OCI-LY1 (cell line): ENCODE data around the gene CDK11B.

Experiments
- H2AFZ ChIP-seq: fragments of 200-600 bp; sonication (generic), shearing (Covaris generic); 2 replicates; pipeline ENCODE4 v1.6.0; 2014; ENCODE audit warnings: antibody characterized with exemption, mild to moderate bottlenecking, low read length
- H3F3A ChIP-seq: fragments of 200-600 bp; sonication (generic), shearing (Covaris generic); 2 replicates; pipeline ENCODE4 v1.6.0; 2014; ENCODE audit warnings: mild to moderate bottlenecking, antibody characterized with exemption, low read length, moderate library complexity; ENCODE audit not compliant: insufficient read depth
- H3K27ac ChIP-seq: fragments of 200-600 bp; sonication (generic); 2 replicates; pipeline ENCODE4 v1.5.1; 2014; ENCODE audit warnings: low read length, mixed run types, mild to moderate bottlenecking, low read depth; ENCODE audit not compliant: poor library complexity, severe bottlenecking
- H3K27me3 ChIP-seq: fragments of 200-600 bp; sonication (generic); 2 replicates; pipeline ENCODE4 v1.6.0; 2014; ENCODE audit warnings: antibody characterized with exemption, mild to moderate bottlenecking, low read length, moderate library complexity; ENCODE audit not compliant: insufficient read depth
- H3K36me3 ChIP-seq: fragments of 200-600 bp; sonication (generic); 2 replicates; pipeline ENCODE4 v1.6.1; 2014; ENCODE audit warnings: mild to moderate bottlenecking, antibody characterized with exemption, low read length, moderate library complexity, mixed read lengths; ENCODE audit not compliant: insufficient read depth
- H3K4me1 ChIP-seq: fragments of 200-600 bp; sonication (generic); 2 replicates; pipeline ENCODE4 v1.5.1; 2014; ENCODE audit warnings: mild to moderate bottlenecking, low read length, moderate library complexity; ENCODE audit not compliant: insufficient read depth, severe bottlenecking
- H3K4me2 ChIP-seq: fragments of 200-600 bp; sonication (generic), shearing (Covaris generic); 2 replicates; pipeline ENCODE4 v1.6.1; 2014; ENCODE audit warnings: low read length
- H3K4me3 ChIP-seq: fragments of 200-600 bp; sonication (generic); 2 replicates; pipeline ENCODE4 v1.5.1; 2014; ENCODE audit warnings: low read length, low read depth, mild to moderate bottlenecking, mixed read lengths; ENCODE audit not compliant: poor library complexity, severe bottlenecking
- H3K79me2 ChIP-seq: fragments of 200-600 bp; shearing (Covaris generic); 2 replicates; pipeline ENCODE4 v1.6.1; 2016; ENCODE audit warnings: mixed run types, low read length, mixed read lengths; ENCODE audit not compliant: insufficient read depth
- H3K9ac ChIP-seq: fragments of 200-600 bp; sonication (generic), shearing (Covaris generic); 2 replicates; pipeline ENCODE4 v1.6.1; 2014; ENCODE audit warnings: mild to moderate bottlenecking, low read length, mixed read lengths
- H3K9me2 ChIP-seq: fragments of 200-600 bp; sonication (generic), shearing (Covaris generic); 2 replicates; pipeline ENCODE4 v1.6.1; 2014; ENCODE audit warnings: low read depth, mild to moderate bottlenecking, low read length, mixed read lengths
- H3K9me3 ChIP-seq: fragments of 200-600 bp; shearing (Covaris generic); 2 replicates; pipeline ENCODE4 v1.6.1; 2014; ENCODE audit warnings: low read length, mixed read lengths
- H4K20me1 ChIP-seq: fragments of 200-600 bp; sonication (generic), shearing (Covaris generic); 2 replicates; pipeline ENCODE4 v1.6.0; 2016; ENCODE audit warnings: mild to moderate bottlenecking, low read length; ENCODE audit not compliant: insufficient read depth
- CTCF ChIP-seq: fragments of 200-600 bp; sonication (generic), shearing (Covaris generic); IDR thresholded peaks from 2 replicates; pipeline ENCODE4 v1.5.1; 2017; ENCODE audit warnings: mild to moderate bottlenecking, antibody characterized with exemption, low read length, moderate library complexity, mixed read lengths
- EZH2 ChIP-seq: fragments of 200-600 bp; sonication (generic), shearing (Covaris generic); IDR thresholded peaks from 2 replicates; pipeline ENCODE4 v1.8.0; 2017; ENCODE audit warnings: borderline replicate concordance, mixed run types, mild to moderate bottlenecking, antibody characterized with exemption, low read length, moderate library complexity, mixed read lengths

CDK11B gene

GRCh38 chr1:1672181-1672965, 13.6 kb upstream of the CDK11B start:
- no peak overlapping the region for H3K27ac ChIP-seq
- H3K79me2 ChIP-seq: no peaks in the 10 kb centered on the region
- no peak for TF ChIP-seq EZH2
- TF ChIP-seq CTCF: no peak
- no peak overlapping the region for H2AFZ ChIP-seq
- H3K4me1 ChIP-seq: peaks cover 14% of the 10 kb centered on the region
- H4K20me1 ChIP-seq: no peaks in the 10 kb centered on the region
- no peaks in the 10 kb centered on the region for H3K9me2 ChIP-seq
- no peaks in the 10 kb centered on the region for H3K9me3 ChIP-seq
- no peaks in the 10 kb centered on the region for H3F3A ChIP-seq
- no peak overlapping the region for H3K4me2 ChIP-seq
- H3K9ac ChIP-seq: no peak overlapping the region
- no peaks in the 10 kb centered on the region for H3K27me3 ChIP-seq
- H3K4me3 ChIP-seq: no peak overlapping the region
- peaks cover 24% of the 10 kb centered on the region; the same call in 1 of the 2 replicates for H3K36me3 ChIP-seq

- H4K20me1 ChIP-seq: no peaks in the 10 kb centered on the region
- H3K36me3 ChIP-seq: peaks cover 24% of the 10 kb centered on the region; the same call in 1 of the 2 replicates
- H2AFZ ChIP-seq: no peak overlapping the region
- no peaks in the 10 kb centered on the region for H3K27me3 ChIP-seq
- no peak overlapping the region for H3K9ac ChIP-seq
- H3K27ac ChIP-seq: no peak overlapping the region
- no peak for TF ChIP-seq CTCF
- TF ChIP-seq EZH2: no peak
- no peaks in the 10 kb centered on the region for H3K9me3 ChIP-seq
- no peaks in the 10 kb centered on the region for H3F3A ChIP-seq
- H3K4me2 ChIP-seq: no peak overlapping the region
- no peak overlapping the region for H3K4me3 ChIP-seq
- H3K79me2 ChIP-seq: no peaks in the 10 kb centered on the region
- H3K4me1 ChIP-seq: peaks cover 11% of the 10 kb centered on the region
- no peaks in the 10 kb centered on the region for H3K9me2 ChIP-seq
Observed at GRCh38 chr1:1671365-1672119, 12.7 kb upstream of the CDK11B start.

GRCh38 chr1:1670866-1671265, 12.1 kb upstream of the CDK11B start:
- no peak overlapping the region for H2AFZ ChIP-seq
- H3K79me2 ChIP-seq: no peaks in the 10 kb centered on the region
- H3K9ac ChIP-seq: no peak overlapping the region
- H3K27me3 ChIP-seq: no peaks in the 10 kb centered on the region
- H3K9me2 ChIP-seq: no peaks in the 10 kb centered on the region
- H3K4me2 ChIP-seq: no peak overlapping the region
- H3K36me3 ChIP-seq: peaks cover 28% of the 10 kb centered on the region; the same call in 1 of the 2 replicates
- no peak overlapping the region for H3K4me3 ChIP-seq
- no peaks in the 10 kb centered on the region for H4K20me1 ChIP-seq
- TF ChIP-seq CTCF (no peak), EZH2 (no peak)
- no peak overlapping the region for H3K27ac ChIP-seq
- H3K4me1 ChIP-seq: peaks cover 9% of the 10 kb centered on the region
- no peaks in the 10 kb centered on the region for H3K9me3 ChIP-seq
- no peaks in the 10 kb centered on the region for H3F3A ChIP-seq
